GM23338 (cell line): ENCODE data around the gene SRGAP3. TPM values are rescaled to one million over a fixed set of nuclear protein-coding genes. Genes with fewer than 3 reads are reported as not detected.

Experiments used
- ATAC-seq: fragments of 200-7000 bp; cut with Tn5 transposase; 3 replicates; pipeline ENCODE4 v1.9.1; 2020
- DNase-seq: peaks from one replicate; pipeline ENCODE4 v3.0.0-alpha.2; 2015; ENCODE audit warnings: low spot score
- H2AFZ ChIP-seq: fragments of 200-600 bp; sonication (generic); 2 replicates; pipeline ENCODE4 v1.8.0; 2016; ENCODE audit warnings: antibody characterized with exemption, mild to moderate bottlenecking, moderate library complexity
- H3F3A ChIP-seq: fragments of 200-600 bp; sonication (generic); replicated peaks from 2 replicates; pipeline ENCODE4 v1.8.0; 2017; ENCODE audit warnings: antibody characterized with exemption, mixed run types, low read depth
- H3K27ac ChIP-seq: fragments of 200-600 bp; sonication (generic); 2 replicates; pipeline ENCODE4 v1.6.1; 2016; ENCODE audit warnings: low read depth
- H3K27me3 ChIP-seq: fragments of 200-600 bp; sonication (generic); 2 replicates; pipeline ENCODE4 v1.8.0; 2016; ENCODE audit warnings: mild to moderate bottlenecking, mixed run types, moderate library complexity; ENCODE audit not compliant: insufficient read depth
- H3K36me3 ChIP-seq: fragments of 200-600 bp; sonication (generic); 2 replicates; pipeline ENCODE4 v1.8.0; 2016; ENCODE audit warnings: mild to moderate bottlenecking; ENCODE audit not compliant: insufficient read depth
- H3K4me1 ChIP-seq: fragments of 200-600 bp; sonication (generic); 2 replicates; pipeline ENCODE4 v1.8.0; 2016; ENCODE audit warnings: mild to moderate bottlenecking, moderate library complexity; ENCODE audit not compliant: insufficient read depth
- H3K4me2 ChIP-seq: fragments of 200-600 bp; sonication (generic); 2 replicates; pipeline ENCODE4 v1.7.1; 2017; ENCODE audit warnings: mixed run types
- H3K4me3 ChIP-seq: fragments of 200-600 bp; sonication (generic); 2 replicates; pipeline ENCODE4 v1.6.1; 2016; ENCODE audit warnings: mixed run types
- H3K79me2 ChIP-seq: fragments of 200-600 bp; sonication (generic); replicated peaks from 2 replicates; pipeline ENCODE4 v1.8.0; 2017; ENCODE audit warnings: mild to moderate bottlenecking; ENCODE audit not compliant: insufficient read depth
- H3K9me2 ChIP-seq: fragments of 200-600 bp; sonication (generic); 2 replicates; pipeline ENCODE4 v1.8.0; 2017; ENCODE audit not compliant: insufficient read depth
- H4K20me1 ChIP-seq: fragments of 200-600 bp; sonication (generic); replicated peaks from 2 replicates; pipeline ENCODE4 v1.8.0; 2017; ENCODE audit warnings: mild to moderate bottlenecking; ENCODE audit not compliant: insufficient read depth
- H3K27ac Mint-ChIP-seq: 2 replicates; pipeline ENCODE4 v1.8.0; 2020; ENCODE audit warnings: inconsistent platforms, mild to moderate bottlenecking, moderate library complexity, mixed read lengths
- H3K27me3 Mint-ChIP-seq: 3 replicates; pipeline ENCODE4 v1.8.0; 2022; ENCODE audit warnings: low read depth, mild to moderate bottlenecking, moderate library complexity, mixed read lengths, inconsistent platforms; ENCODE audit not compliant: insufficient read depth, poor library complexity
- H3K36me3 Mint-ChIP-seq: 3 replicates; pipeline ENCODE4 v1.8.0; 2021; ENCODE audit warnings: low read depth, mild to moderate bottlenecking, inconsistent platforms, moderate library complexity, mixed read lengths
- H3K4me1 Mint-ChIP-seq: 3 replicates; pipeline ENCODE4 v1.8.0; 2020; ENCODE audit warnings: mild to moderate bottlenecking, inconsistent platforms, mixed read lengths
- H3K4me3 Mint-ChIP-seq: 3 replicates; pipeline ENCODE4 v1.8.0; 2021; ENCODE audit warnings: moderate library complexity, mild to moderate bottlenecking, inconsistent platforms, mixed read lengths
- H3K9me3 Mint-ChIP-seq: 3 replicates; pipeline ENCODE4 v1.8.0; 2020; ENCODE audit warnings: moderate library complexity, mild to moderate bottlenecking, inconsistent platforms, mixed read lengths
- CREB1 ChIP-seq: fragments of 250-450 bp; sonication (Bioruptor Pico); IDR thresholded peaks from 2 replicates; pipeline ENCODE4 v1.5.0; 2020; ENCODE audit warnings: low read depth, mild to moderate bottlenecking, moderate library complexity
- CTCF ChIP-seq, 2 experiments: fragments of 200-600 bp in 1 of 2; sonication (generic) in 1 of 2; conservative IDR thresholded peaks; 2 replicates each; pipeline versions ENCODE4 v1.5.1 to v1.6.1; 2016 to 2017; ENCODE audit warnings: antibody characterized with exemption in 2 of 2, low read depth in 2 of 2, mild to moderate bottlenecking in 2 of 2, moderate library complexity in 1 of 2
- ETS1 ChIP-seq: IDR thresholded peaks from 2 replicates; pipeline ENCODE4 v1.6.1; 2016; ENCODE audit warnings: antibody characterized with exemption
- EZH2 ChIP-seq: fragments of 200-600 bp; sonication (generic); IDR thresholded peaks from one replicate; pipeline ENCODE4 v1.8.0; 2017; ENCODE audit warnings: antibody characterized with exemption, mild to moderate bottlenecking, low read depth; ENCODE audit not compliant: unreplicated experiment
- EZH2phosphoT487 ChIP-seq: fragments of 200-600 bp; sonication (generic); IDR thresholded peaks from one replicate; pipeline ENCODE4 v1.8.1; 2018; ENCODE audit warnings: antibody characterized with exemption; ENCODE audit not compliant: unreplicated experiment
- JUNB ChIP-seq: IDR thresholded peaks from one replicate; pipeline ENCODE4 v1.6.1; 2016; ENCODE audit warnings: antibody characterized with exemption; ENCODE audit not compliant: unreplicated experiment
- NANOG ChIP-seq: IDR thresholded peaks from 2 replicates; pipeline ENCODE4 v1.6.1; 2016; ENCODE audit warnings: antibody characterized with exemption, borderline replicate concordance
- POLR2AphosphoS5 ChIP-seq: IDR thresholded peaks from 2 replicates; pipeline ENCODE4 v1.6.1; 2016; ENCODE audit warnings: antibody characterized with exemption, low read depth
- REST ChIP-seq: IDR thresholded peaks from one replicate; pipeline ENCODE4 v1.6.1; 2018; ENCODE audit warnings: antibody characterized with exemption; ENCODE audit not compliant: unreplicated experiment
- STAT1 ChIP-seq: IDR thresholded peaks from one replicate; pipeline ENCODE4 v1.6.1; 2016; ENCODE audit warnings: antibody characterized with exemption; ENCODE audit not compliant: unreplicated experiment
- ZNF331 ChIP-seq: fragments of 250-450 bp; sonication (Bioruptor Pico); IDR thresholded peaks from 2 replicates; pipeline ENCODE4 v1.5.0; 2020; ENCODE audit warnings: low read depth, mild to moderate bottlenecking, moderate library complexity
- ZNF462 ChIP-seq: fragments of 250-450 bp; sonication (Bioruptor Pico); IDR thresholded peaks from 2 replicates; pipeline ENCODE4 v1.5.0; 2020; ENCODE audit warnings: mild to moderate bottlenecking, moderate library complexity
- polyA plus RNA-seq: library from polyadenylated mRNA; unstranded; fragments of >200 nt; fragmentation: Nextera tagmentation; extraction: Ambion mirVana; gene quantifications from 2 replicates; pipeline ENCODE4 v1.2.1, GENCODE V29; 2016
- total RNA-seq: library from RNA; depleted of rRNA; stranded (reverse); fragments of >200 nt; shearing (Covaris generic); gene quantifications from 2 replicates; pipeline ENCODE4 v1.2.3, GENCODE V29; 2014

Gene SRGAP3
- total and polyA plus RNA-seq, 2 experiments from 2014 or later, result 6.4 to 9.4 TPM

GRCh38 chr3:9100513-9100894 lies 148.9 kb downstream of the SRGAP3 start:
- Histone ChIP-seq H3K4me1 (peaks cover 23% of the 10 kb centered on the region), H3K4me2 (no peak overlapping the region), H3K27ac (no peak overlapping the region), H3F3A (peaks cover 2% of the 10 kb centered on the region; the same call in 1 of the 2 replicates), H3K36me3 (no peaks in the 10 kb centered on the region), H3K27me3 (no peaks in the 10 kb centered on the region), H3K4me3 (no peak overlapping the region), H3K79me2 (no peaks in the 10 kb centered on the region), H3K9me2 (no peaks in the 10 kb centered on the region), H4K20me1 (no peaks in the 10 kb centered on the region), H2AFZ (no peak overlapping the region)
- peaks cover 36% of the 10 kb centered on the region for H3K4me1 Mint-ChIP-seq
- no peaks in the 10 kb centered on the region for H3K36me3 Mint-ChIP-seq
- TF ChIP-seq NANOG, result no peak
- no peak for TF ChIP-seq REST
- no peak for TF ChIP-seq JUNB
- TF ChIP-seq POLR2AphosphoS5, result no peak
- no peak for TF ChIP-seq EZH2phosphoT487
- TF ChIP-seq ETS1, result no peak
- TF ChIP-seq STAT1, result no peak
- no peak for TF ChIP-seq ZNF331 (CRISPR knock-in tag)
- no peak for TF ChIP-seq CREB1 (CRISPR knock-in tag)
- TF ChIP-seq ZNF462 (CRISPR knock-in tag), result no peak
- no peak for TF ChIP-seq EZH2
- no peak for TF ChIP-seq CTCF (conservative IDR thresholded peaks at IDR 0.05; ENCODE audit: low read depth in 2 of 2)
- DNase-seq (no peak), ATAC-seq (no peak)
- H3K9me3 Mint-ChIP-seq, result no peaks in the 10 kb centered on the region
- no peak overlapping the region for H3K4me3 Mint-ChIP-seq
- peaks cover 18% of the 10 kb centered on the region for H3K27me3 Mint-ChIP-seq
- H3K27ac Mint-ChIP-seq, result no peak overlapping the region
